Peyer's patch (tissue), 4 donors: ENCODE results near the gene NARS2.

Source experiments
- POLR2A ChIP-seq, 2 donors: fragments of 450-650 bp; IDR thresholded peaks; one replicate each; pipeline ENCODE4 v1.5.1; 2017; ENCODE audit warnings: antibody characterized with exemption in 2 of 2, mild to moderate bottlenecking in 2 of 2, moderate library complexity in 2 of 2
- TF ChIP-seq, protein P1 (sequence below), 6 experiments: fragments of 450-650 bp in 4 of 6; fragments of 200-600 bp in 2 of 6; sonication (generic) in 1 of 6; IDR thresholded peaks; one replicate each; pipeline ENCODE4 v1.5.1; 2017 to 2019; ENCODE audit warnings: antibody characterized with exemption in 6 of 6, mild to moderate bottlenecking in 3 of 6, moderate library complexity in 1 of 6

DNA sequence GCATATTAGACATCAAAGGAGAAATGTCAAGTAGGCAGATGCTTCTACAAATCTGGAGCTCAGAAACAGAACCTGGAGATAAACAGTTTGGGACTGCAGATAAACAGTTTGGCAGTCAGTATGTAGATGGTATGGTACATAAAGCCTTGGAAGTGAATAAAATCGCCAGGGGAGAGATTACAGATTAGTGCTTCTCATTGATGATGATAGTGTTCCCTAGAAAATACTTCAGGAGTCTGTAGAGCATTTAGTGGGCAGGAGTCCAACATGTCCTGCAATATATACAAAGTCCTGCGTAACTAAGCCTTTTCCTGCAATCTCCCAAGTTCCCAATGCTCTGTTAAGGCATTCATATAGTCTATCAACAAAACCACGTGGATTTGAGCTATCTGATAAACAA, 35.2 kb downstream of the NARS2 start:
- TF ChIP-seq, protein P1, sequence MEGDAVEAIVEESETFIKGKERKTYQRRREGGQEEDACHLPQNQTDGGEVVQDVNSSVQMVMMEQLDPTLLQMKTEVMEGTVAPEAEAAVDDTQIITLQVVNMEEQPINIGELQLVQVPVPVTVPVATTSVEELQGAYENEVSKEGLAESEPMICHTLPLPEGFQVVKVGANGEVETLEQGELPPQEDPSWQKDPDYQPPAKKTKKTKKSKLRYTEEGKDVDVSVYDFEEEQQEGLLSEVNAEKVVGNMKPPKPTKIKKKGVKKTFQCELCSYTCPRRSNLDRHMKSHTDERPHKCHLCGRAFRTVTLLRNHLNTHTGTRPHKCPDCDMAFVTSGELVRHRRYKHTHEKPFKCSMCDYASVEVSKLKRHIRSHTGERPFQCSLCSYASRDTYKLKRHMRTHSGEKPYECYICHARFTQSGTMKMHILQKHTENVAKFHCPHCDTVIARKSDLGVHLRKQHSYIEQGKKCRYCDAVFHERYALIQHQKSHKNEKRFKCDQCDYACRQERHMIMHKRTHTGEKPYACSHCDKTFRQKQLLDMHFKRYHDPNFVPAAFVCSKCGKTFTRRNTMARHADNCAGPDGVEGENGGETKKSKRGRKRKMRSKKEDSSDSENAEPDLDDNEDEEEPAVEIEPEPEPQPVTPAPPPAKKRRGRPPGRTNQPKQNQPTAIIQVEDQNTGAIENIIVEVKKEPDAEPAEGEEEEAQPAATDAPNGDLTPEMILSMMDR (IDR thresholded peaks at IDR 0.05) = no peak
- no peak for TF ChIP-seq POLR2A (IDR thresholded peaks at IDR 0.05)
